Measurements from ENCODE around the gene UBASH3A. TPM values are rescaled to one million over a fixed set of nuclear protein-coding genes. Genes with fewer than 3 reads are reported as not detected.

The UBASH3A gene
- total RNA-seq, 4 donors from 2014 or later = 0.40 TPM; not detected in 3

DNA sequence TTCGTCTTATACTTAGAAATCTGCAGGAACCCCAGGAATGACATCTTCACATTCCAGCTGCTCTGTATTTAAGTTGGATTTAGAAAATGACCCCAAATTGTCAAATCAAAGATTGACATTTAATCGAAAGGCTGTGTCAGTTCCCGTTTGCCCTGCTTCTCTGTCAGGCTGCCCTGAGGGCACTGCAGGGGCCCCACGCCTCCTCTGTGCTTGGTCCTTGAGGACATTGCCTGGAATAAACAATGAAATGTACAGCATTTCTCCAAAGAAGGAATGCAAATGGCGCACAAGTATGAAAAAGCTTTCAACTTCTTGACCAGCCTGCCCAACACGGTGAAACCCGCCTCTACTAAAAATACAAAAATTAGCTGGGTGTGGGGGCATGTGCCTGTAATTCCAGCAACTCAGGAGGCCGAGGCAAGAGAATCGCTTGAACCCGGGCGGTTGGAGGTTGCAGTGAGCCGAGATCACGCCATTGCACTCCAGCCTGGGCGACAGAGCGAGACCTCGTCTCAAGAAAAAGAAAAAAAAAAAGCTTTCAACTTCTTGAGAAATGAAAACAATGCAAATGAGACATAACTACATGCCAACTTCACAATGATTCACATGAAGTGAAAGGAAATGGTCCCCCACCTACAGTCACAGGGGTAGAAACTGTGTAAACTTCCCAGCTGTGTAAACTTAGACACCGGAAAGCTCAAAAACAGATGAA is 10.8 kb upstream of the UBASH3A start:
- no peak overlapping the region for H3K27ac ChIP-seq
- no peaks in the 10 kb centered on the region for H3K36me3 ChIP-seq
- TF ChIP-seq, protein P1, sequence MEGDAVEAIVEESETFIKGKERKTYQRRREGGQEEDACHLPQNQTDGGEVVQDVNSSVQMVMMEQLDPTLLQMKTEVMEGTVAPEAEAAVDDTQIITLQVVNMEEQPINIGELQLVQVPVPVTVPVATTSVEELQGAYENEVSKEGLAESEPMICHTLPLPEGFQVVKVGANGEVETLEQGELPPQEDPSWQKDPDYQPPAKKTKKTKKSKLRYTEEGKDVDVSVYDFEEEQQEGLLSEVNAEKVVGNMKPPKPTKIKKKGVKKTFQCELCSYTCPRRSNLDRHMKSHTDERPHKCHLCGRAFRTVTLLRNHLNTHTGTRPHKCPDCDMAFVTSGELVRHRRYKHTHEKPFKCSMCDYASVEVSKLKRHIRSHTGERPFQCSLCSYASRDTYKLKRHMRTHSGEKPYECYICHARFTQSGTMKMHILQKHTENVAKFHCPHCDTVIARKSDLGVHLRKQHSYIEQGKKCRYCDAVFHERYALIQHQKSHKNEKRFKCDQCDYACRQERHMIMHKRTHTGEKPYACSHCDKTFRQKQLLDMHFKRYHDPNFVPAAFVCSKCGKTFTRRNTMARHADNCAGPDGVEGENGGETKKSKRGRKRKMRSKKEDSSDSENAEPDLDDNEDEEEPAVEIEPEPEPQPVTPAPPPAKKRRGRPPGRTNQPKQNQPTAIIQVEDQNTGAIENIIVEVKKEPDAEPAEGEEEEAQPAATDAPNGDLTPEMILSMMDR (IDR thresholded peaks at IDR 0.05) = no peak
- TF ChIP-seq EP300 (IDR thresholded peaks at IDR 0.05) (no peak), POLR2A (IDR thresholded peaks at IDR 0.05) (no peak), POLR2AphosphoS5 (IDR thresholded peaks at IDR 0.05) (no peak)
- no peaks in the 10 kb centered on the region for H3K4me1 ChIP-seq
- H3K9me3 ChIP-seq = no peaks in the 10 kb centered on the region
- H3K4me3 ChIP-seq = no peak overlapping the region
- H3K27me3 ChIP-seq = peaks cover 61% of the 10 kb centered on the region
- ATAC-seq = no peak
- WGBS, 2 donors (ENCODE audit: low coverage in 1 of 2) = 74% methylated on average over 13 to 17 of the region's 17 CpGs

DNA sequence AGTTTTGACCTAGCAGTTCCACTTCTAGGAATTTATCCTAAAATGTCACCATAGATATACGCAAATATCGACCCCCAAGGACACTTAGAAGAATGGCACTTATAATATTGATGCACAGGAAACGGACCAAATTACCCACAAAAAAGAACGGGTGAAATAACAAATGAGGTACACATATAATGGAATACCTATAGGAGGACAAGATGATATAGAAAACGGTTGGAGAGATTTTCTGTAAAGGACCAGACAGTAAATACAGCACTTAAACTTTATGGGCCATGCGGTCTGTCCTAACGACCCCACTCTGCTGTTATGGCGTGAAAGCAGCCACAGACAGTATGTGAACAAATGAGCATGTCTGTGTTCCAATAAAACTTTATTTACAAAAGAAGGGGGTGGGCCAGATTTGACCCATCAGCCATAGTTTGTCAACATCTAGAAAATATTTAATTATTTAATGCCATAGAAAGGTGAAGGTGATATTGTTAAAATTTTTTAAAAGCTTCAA is 10.2 kb upstream of the UBASH3A start:
- no peak for TF ChIP-seq POLR2A (IDR thresholded peaks at IDR 0.05)
- TF ChIP-seq, protein P1 (IDR thresholded peaks at IDR 0.05) = no peak
- TF ChIP-seq POLR2AphosphoS5 (IDR thresholded peaks at IDR 0.05) = no peak
- no peak for TF ChIP-seq EP300 (IDR thresholded peaks at IDR 0.05)
- 48 to 63% methylated on average over 6 to 8 of the region's 8 CpGs for WGBS, 2 donors (ENCODE audit: low coverage in 1 of 2)
- no peak for ATAC-seq
- no peaks in the 10 kb centered on the region for H3K36me3 ChIP-seq
- peaks cover 55% of the 10 kb centered on the region for H3K27me3 ChIP-seq
- no peaks in the 10 kb centered on the region for H3K4me1 ChIP-seq
- no peaks in the 10 kb centered on the region for H3K9me3 ChIP-seq
- H3K27ac ChIP-seq = no peak overlapping the region
- no peak overlapping the region for H3K4me3 ChIP-seq

- no peak for TF ChIP-seq EP300 (IDR thresholded peaks at IDR 0.05)
- TF ChIP-seq, protein P1 (IDR thresholded peaks at IDR 0.05) = no peak
- no peak for TF ChIP-seq POLR2AphosphoS5 (IDR thresholded peaks at IDR 0.05)
- TF ChIP-seq POLR2A (IDR thresholded peaks at IDR 0.05) = no peak
- H3K27me3 ChIP-seq = peaks cover 41% of the 10 kb centered on the region
- WGBS, 2 donors (ENCODE audit: low coverage in 1 of 2) = 88% methylated on average over 9 to 11 of the region's 11 CpGs
- no peaks in the 10 kb centered on the region for H3K9me3 ChIP-seq
- no peak overlapping the region for H3K27ac ChIP-seq
- H3K36me3 ChIP-seq = no peaks in the 10 kb centered on the region
- no peak overlapping the region for H3K4me3 ChIP-seq
- no peaks in the 10 kb centered on the region for H3K4me1 ChIP-seq
- no peak for ATAC-seq
Measured at GRCh38 chr21:42395302-42395701, 8.4 kb upstream of the UBASH3A start.

- TF ChIP-seq, protein P1 (IDR thresholded peaks at IDR 0.05) = no peak
- no peak for TF ChIP-seq POLR2A (IDR thresholded peaks at IDR 0.05)
- TF ChIP-seq POLR2AphosphoS5 (IDR thresholded peaks at IDR 0.05) = no peak
- no peak for TF ChIP-seq EP300 (IDR thresholded peaks at IDR 0.05)
- ATAC-seq = no peak
- 55 to 64% methylated on average over 10 of the region's 17 CpGs for WGBS, 2 donors (ENCODE audit: low coverage in 1 of 2)
Measured at GRCh38 chr21:42395905-42396651, 7.6 kb upstream of the UBASH3A start, which contains the start of gene TMPRSS3. TMPRSS3 (minus strand) TSS chr21:42396052; CDS start chr21:42395417, 635 bp downstream.

More at GRCh38 chr21:42395905-42396651, 7.6 kb upstream of the UBASH3A start, which contains the start of gene TMPRSS3:
- H3K27me3 ChIP-seq = peaks cover 33% of the 10 kb centered on the region
- no peaks in the 10 kb centered on the region for H3K36me3 ChIP-seq
- no peak within 1 kb of the TSS for H3K4me3 ChIP-seq
- no peak within 1 kb of the TSS for H3K27ac ChIP-seq
- H3K9me3 ChIP-seq = no peaks in the 10 kb centered on the region
- no peaks in the 10 kb centered on the region for H3K4me1 ChIP-seq
